ENCODE data around the gene TNFRSF25.
"Not testable (repeated sequence)": the region's sequence is repeated elsewhere in the genome, so short reads cannot be mapped to it uniquely, and the experiment has no call there.

Gene TNFRSF25

DNA sequence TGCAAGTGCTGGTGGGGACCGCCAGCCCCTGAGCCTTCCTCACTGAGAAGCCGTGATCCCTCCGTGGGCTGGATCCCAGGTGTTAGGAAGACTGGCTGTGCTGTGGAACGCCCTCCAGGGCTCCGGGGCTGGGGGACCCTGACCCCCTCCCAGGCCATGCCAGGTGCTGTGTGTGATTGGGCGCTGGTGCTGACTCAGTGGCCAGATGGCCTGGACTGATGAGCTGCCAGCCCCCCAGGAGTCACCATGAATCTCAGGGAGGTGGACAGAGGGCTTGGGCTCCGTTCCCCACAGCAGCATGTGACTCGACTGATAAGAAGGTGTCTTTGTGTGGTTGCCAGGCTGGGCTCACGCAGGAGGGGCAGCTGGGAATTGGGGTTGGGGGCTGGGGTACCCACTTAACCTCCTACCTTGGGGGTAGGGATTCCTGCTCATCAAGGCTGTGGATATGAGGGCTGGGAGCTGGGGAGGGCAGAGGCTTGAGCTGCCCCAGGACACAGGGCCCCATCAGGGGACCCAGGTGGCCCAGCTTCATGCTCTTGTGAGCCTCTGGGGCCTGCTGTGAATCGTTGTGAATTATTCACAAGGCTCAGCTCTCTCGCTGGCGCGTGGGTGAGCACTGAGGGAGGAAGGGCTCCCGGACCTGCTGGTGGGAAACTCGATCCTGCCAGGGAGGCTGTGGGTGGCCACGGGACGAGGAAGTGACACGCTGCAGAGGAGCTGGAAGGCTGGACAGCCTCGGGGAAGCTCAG is 36.1 kb downstream of the TNFRSF25 start:
- not testable (repeated sequence) for DNase-seq

DNA sequence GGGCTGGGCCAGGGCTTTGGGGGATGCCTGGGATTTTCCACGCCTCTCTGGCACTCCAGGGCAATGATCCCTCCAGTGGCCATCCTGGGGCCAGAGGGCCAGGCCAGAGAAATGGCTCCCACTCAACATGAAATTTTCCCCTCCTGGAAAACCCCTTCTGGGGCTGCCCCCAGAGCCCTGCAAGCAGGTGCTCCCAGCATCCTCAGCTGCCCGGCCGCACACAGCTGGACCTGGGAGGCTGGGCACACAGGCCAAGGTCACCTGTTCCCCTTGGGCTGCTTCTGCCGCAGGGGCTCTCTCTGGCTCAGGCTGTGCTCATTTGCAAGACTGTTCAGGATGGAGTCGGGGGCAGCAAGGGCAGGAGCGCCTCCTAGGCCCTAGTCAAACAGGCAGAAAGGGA is 37.5 kb downstream of the TNFRSF25 start:
- DNase-seq, result not testable (repeated sequence)

- no peak for DNase-seq
These were observed 38.3 kb downstream of the TNFRSF25 start for GRCh38 chr1:6427441-6428390.

GRCh38 chr1:6426972-6427350 is 39.0 kb downstream of the TNFRSF25 start:
- DNase-seq, result no peak

DNA sequence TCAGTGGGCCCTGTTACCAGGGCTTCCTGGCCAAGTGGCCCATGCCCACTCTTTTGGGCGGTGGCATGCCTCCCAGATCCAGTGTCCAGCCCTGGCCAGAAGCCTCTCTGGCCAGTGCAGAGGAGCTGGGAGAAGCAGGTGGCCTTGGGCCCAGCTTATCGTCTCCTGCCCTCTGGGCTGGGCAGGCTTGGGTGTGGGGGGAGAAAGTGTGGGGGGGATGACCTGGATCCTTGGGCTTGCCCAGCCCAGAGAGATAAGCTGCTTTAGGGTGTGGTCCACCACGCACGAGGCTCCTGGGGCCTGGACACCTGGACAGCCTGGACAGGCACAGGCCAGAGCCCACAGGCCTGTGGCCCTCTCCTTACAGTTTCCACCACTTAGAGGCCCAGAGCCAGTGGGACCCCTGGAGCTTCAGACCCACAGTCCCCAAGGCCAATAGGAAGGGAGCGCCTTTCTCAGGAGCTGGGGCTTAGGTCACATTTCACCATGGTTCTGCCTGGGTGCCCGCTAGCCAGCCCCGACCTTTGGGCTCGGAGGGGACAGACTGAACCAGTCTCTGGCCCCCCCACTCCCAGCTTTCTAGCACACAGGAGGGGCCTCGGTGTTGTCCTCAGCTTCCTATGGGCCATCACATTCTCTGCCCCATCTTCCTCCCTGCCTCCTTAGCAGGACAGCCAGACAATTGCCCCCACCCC is 39.5 kb downstream of the TNFRSF25 start:
- no peak for DNase-seq

DNA sequence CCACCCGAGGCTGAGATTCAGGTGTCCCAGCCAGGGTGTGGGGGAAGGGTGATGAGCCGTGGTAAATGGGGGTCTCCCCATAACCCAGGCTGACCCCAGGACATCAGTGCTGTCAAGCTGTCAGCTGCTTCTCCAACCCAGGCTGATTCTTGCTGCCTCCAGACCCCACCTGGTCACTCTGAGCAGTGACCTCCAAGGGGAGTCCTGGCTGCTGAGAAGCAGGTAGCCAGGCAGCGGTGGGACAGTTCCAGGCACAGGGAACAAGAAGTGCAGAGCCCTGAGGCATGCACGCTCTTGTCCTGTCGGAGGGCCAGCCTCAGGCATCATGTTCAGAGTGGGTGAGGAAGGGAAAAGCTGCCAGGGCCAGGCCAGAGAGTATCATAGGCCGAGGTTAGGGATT is 40.3 kb downstream of the TNFRSF25 start:
- no peak for DNase-seq

DNA sequence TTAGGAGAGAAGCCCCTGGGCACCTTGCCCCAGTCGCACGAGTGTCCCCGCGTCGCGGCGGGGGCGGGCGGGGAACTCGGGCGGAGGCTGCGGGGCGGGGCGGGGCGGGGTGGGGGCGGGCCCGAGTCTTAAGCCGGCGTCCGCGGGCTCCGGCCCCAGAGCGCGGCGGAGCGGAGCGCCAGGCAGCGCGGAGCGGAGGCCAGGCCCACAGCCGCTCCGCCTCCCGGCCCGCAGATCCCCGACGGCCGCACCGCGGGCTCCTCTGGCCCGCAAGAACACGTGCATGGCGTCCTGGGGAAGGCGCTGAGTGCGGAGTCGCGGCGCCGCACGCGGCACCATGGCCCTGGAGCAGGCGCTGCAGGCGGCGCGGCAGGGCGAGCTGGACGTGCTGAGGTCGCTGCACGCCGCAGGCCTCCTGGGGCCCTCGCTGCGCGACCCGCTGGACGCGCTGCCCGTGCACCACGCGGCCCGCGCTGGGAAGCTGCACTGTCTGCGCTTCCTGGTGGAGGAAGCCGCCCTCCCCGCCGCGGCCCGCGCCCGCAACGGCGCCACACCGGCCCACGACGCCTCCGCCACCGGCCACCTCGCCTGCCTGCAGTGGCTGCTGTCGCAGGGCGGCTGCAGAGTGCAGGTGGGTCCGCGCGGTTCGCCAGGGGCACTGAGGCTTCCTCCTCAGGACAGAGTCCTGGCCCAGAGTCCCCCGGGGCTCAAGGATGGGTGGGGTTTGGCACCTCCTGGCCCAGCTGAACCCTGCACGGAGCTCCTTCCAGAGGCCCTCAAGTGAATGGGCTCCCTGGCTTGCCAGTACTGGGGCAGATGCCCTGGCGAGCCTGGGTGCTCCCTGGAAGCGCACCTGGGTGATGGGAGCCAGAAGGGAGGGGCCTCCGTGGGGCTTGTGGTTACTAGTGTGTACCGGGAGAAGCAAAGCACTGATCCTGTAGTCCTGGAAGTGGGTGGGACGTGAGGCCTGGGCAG is 41.1 kb downstream of the TNFRSF25 start, which contains the start of gene ESPN:
ESPN (plus strand) TSS at position 158 of the 975 bp plus-strand sequence; CDS start at position 338, 180 bp downstream.
- DNase-seq, result no peak

DNA sequence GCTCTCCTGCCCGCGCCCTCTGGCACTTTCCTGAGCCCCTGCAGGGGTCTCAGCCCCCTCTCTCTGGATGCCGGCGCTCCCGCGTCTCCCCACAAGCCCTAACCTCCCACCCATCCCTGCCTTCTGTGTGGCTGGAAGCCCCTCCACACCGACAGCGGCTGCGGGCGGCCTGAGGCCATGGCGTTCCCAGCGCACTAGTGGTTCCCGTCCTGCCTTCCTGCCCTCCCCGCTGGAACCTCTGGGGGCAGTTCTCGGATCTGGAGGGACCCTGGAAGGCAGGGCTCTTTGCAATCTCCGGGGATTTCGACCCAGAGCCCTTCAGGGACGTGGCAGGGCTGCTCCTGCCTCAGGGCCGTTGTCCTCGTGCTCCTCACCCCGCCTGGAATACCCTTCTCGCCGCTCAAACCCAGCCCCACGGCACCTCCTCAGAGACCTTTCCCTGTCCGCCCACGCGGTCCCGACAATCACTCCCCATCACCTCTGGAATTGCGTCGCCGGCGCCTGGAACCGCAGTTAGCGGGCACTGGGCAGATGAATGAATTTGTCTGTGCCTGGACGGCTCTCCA is 41.9 kb downstream of the TNFRSF25 start:
- DNase-seq, result no peak

DNA sequence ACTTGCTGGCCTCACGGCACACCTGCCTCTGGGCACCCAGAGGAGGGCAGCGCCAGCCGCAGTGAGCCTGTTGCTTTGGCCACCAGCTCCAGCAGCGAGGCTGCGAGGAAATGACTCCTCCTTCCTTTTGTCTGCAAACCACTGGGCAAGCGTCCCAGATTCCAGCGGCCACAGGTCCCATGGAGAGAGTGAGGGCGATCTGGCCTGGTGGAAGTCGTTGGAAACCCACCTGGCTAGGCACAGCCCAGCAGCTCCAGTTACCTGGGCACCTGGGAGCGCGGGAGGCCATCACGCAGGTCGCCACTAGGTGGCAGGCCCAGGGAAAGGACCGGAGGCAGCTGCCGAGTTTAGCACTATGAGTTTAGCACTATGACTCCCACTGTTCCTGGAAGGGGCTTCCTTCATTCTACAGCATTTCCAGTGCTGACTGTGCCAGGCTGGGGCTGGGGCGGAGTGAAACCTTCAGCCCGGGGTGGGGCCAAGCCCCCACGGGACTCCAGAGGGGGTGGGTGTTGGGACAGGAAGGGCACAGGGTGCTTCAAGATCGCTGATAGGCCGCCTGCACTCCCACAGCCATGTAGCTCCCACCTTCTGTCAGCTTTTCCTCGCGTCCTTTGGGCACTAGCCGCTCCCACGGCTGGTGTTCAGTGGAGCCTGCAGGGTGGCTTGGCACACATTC is 42.5 kb downstream of the TNFRSF25 start:
- no peak for DNase-seq

DNA sequence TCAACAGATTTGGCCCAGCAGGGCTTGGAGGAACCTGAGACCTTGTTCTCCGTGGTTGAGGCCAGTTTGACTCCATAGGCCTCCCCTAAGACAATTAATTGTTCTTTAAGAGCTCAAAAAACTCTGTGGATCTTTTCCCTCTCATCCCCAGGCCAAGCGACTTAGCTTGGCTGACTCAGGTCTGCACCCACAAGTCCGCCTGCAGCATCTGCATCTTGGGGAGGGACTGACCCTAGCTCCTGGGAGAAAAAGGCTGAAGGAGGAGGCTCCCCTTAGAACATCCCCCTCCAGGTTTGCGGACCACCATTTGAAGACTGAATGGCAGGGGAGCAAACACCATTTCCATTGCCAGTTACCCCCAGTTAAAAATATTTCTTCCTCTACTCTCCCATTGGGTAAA is 44.7 kb downstream of the TNFRSF25 start:
- no peak for DNase-seq

DNA sequence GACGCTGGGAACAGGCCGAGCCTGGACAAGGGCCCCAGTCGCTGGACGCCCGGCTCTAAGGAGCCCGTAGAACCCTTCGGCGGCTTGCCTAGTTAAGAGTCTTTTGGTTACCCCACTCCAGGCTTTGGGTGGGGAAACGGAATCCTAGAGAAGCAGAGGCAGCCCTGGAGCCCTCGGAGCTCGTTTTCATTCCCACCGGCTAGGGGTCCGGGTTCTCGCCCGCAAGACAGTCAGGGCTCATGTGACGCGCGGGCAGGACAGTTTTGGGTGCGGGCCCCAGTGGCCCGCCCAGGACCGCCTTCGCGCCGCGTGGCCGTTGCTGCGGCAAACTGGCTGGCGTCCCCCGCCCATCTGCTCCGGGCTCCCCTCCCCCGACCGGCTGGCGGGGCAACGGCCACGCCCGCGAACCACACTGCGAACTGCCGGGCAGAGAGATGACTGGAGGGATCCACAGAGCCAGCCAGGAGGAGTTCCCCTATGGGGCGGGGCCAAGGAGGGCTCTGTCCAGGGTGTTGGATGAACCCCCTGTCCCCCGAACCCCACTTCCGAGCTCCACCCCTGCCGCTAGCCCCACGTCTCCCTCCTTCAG is 45.4 kb downstream of the TNFRSF25 start:
- DNase-seq, result no peak

GRCh38 chr1:6419804-6420453 is 46.0 kb downstream of the TNFRSF25 start, which contains the start of gene HES2:
TSS of gene HES2 (minus strand) at chr1:6419919. CDS start at chr1:6419820, 99 bp downstream.
- no peak for DNase-seq

DNA sequence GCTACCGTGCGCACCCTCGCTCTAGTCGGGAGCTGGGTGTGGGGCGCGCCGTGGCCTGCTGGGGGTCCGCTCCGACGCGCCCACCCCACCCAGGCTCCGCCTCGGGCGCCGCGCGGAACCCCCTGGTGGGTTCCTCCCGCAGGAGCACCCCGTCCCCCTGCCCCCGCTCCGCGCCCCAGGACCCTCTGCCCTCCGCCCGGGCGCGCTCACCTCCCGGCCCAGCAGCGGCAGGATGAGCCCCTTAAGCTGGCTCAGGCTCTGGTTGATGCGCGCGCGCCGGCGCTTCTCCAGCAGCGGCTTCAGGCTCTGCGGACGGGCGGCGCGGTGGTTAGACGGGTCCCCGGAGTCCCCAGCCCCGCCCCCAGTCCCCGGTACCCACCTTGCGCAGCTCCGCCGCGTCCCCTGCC is 46.6 kb downstream of the TNFRSF25 start:
- DNase-seq, result no peak

- no peak for DNase-seq
These were observed 47.1 kb downstream of the TNFRSF25 start for GRCh38 chr1:6418668-6419396.

GRCh38 chr1:6417961-6418667 is 47.9 kb downstream of the TNFRSF25 start:
- DNase-seq, result no peak

- no peak for DNase-seq
These were observed 49.1 kb downstream of the TNFRSF25 start for GRCh38 chr1:6416906-6417305.

GRCh38 chr1:6416295-6416656 is 49.7 kb downstream of the TNFRSF25 start:
- DNase-seq, result no peak

- DNase-seq, result no peak
These were observed 50.9 kb downstream of the TNFRSF25 start for GRCh38 chr1:6414881-6415626.

Data from NCI-H2081 treated with DMSO at 0.1 percent for 48 hours (cell line).